ENCODE results near the gene NCOR2. TPM values are rescaled to one million over a fixed set of nuclear protein-coding genes. Genes with fewer than 3 reads are reported as not detected.

NCOR2 gene
- total RNA-seq, 1 experiment from 2014 or later, result 325 TPM

- H3K36me3 Mint-ChIP-seq (ENCODE audit: insufficient read depth, unreplicated experiment), result no peaks in the 10 kb centered on the region
Observed at GRCh38 chr12:124603100-124603541, 35.7 kb upstream of the NCOR2 start.

GRCh38 chr12:124601706-124602105 lies 34.3 kb upstream of the NCOR2 start:
- intact Hi-C loops (cut with micrococcal nuclease; ENCODE audit: unreplicated experiment), result no loop called here
- Mint-ChIP-seq H3K4me1 (ENCODE audit: low read depth, unreplicated experiment) (peaks cover 54% of the 10 kb centered on the region), H3K4me3 (ENCODE audit: low read depth, unreplicated experiment) (no peak overlapping the region)

More at GRCh38 chr12:124603100-124603541, 35.7 kb upstream of the NCOR2 start:
- intact Hi-C loops (cut with micrococcal nuclease; ENCODE audit: unreplicated experiment), result no loop called here
- H3K4me1 Mint-ChIP-seq (ENCODE audit: low read depth, unreplicated experiment), result peaks cover 66% of the 10 kb centered on the region
- H3K27me3 Mint-ChIP-seq (ENCODE audit: unreplicated experiment), result no peaks in the 10 kb centered on the region
- no peak for TF ChIP-seq CTCF (IDR thresholded peaks at IDR 0.05; ENCODE audit: unreplicated experiment)
- H3K9me3 Mint-ChIP-seq (ENCODE audit: low read depth, unreplicated experiment), result no peaks in the 10 kb centered on the region
- no peak overlapping the region for H3K4me3 Mint-ChIP-seq (ENCODE audit: low read depth, unreplicated experiment)
- CTCF ChIA-PET, result no interaction called here
- no peak overlapping the region for H3K27ac Mint-ChIP-seq (ENCODE audit: unreplicated experiment)
- no peak for DNase-seq
- no TSS peak for BruUV-seq (replicated peaks)

GRCh38 chr12:124599074-124599999 lies 31.9 kb upstream of the NCOR2 start:
- DNase-seq, result peak; percentile 44
- Mint-ChIP-seq H3K27ac (ENCODE audit: unreplicated experiment) (peak overlapping the region; percentile 44), H3K36me3 (ENCODE audit: insufficient read depth, unreplicated experiment) (no peaks in the 10 kb centered on the region), H3K4me1 (ENCODE audit: low read depth, unreplicated experiment) (peaks cover 31% of the 10 kb centered on the region), H3K9me3 (ENCODE audit: low read depth, unreplicated experiment) (no peaks in the 10 kb centered on the region), H3K4me3 (ENCODE audit: low read depth, unreplicated experiment) (no peak overlapping the region), H3K27me3 (ENCODE audit: unreplicated experiment) (no peaks in the 10 kb centered on the region)
- TF ChIP-seq CTCF (IDR thresholded peaks at IDR 0.05; ENCODE audit: unreplicated experiment), result no peak
- intact Hi-C loops (cut with micrococcal nuclease; ENCODE audit: unreplicated experiment), result no loop called here
- BruUV-seq (replicated peaks), result no TSS peak
- CTCF ChIA-PET, result interaction anchor here (0.6 kb wide), 1 partner anchor 238 kb away, joined by 7 read pairs; no protein-coding TSS in a partner anchor

More at GRCh38 chr12:124601706-124602105, 34.3 kb upstream of the NCOR2 start:
- Mint-ChIP-seq H3K9me3 (ENCODE audit: low read depth, unreplicated experiment) (no peaks in the 10 kb centered on the region), H3K36me3 (ENCODE audit: insufficient read depth, unreplicated experiment) (no peaks in the 10 kb centered on the region), H3K27ac (ENCODE audit: unreplicated experiment) (no peak overlapping the region), H3K27me3 (ENCODE audit: unreplicated experiment) (no peaks in the 10 kb centered on the region)
- no peak for TF ChIP-seq CTCF (IDR thresholded peaks at IDR 0.05; ENCODE audit: unreplicated experiment)
- CTCF ChIA-PET, result interaction anchor here (0.7 kb wide), 2 partner anchors 128 to 211 kb away, joined by 3 to 4 read pairs; no protein-coding TSS in a partner anchor
- no peak for DNase-seq
- BruUV-seq (replicated peaks), result no TSS peak

- no peak for DNase-seq
- H3K27ac Mint-ChIP-seq (ENCODE audit: unreplicated experiment), result no peak overlapping the region
- CTCF ChIA-PET, result no interaction called here
- no peak for TF ChIP-seq CTCF (IDR thresholded peaks at IDR 0.05; ENCODE audit: unreplicated experiment)
- no peak overlapping the region for H3K4me3 Mint-ChIP-seq (ENCODE audit: low read depth, unreplicated experiment)
- no peaks in the 10 kb centered on the region for H3K9me3 Mint-ChIP-seq (ENCODE audit: low read depth, unreplicated experiment)
- intact Hi-C loops (cut with micrococcal nuclease; ENCODE audit: unreplicated experiment), result no loop called here
- no peaks in the 10 kb centered on the region for H3K27me3 Mint-ChIP-seq (ENCODE audit: unreplicated experiment)
- H3K4me1 Mint-ChIP-seq (ENCODE audit: low read depth, unreplicated experiment), result peaks cover 23% of the 10 kb centered on the region
- H3K36me3 Mint-ChIP-seq (ENCODE audit: insufficient read depth, unreplicated experiment), result no peaks in the 10 kb centered on the region
- BruUV-seq (replicated peaks), result no TSS peak
Observed at GRCh38 chr12:124597041-124597440, 29.6 kb upstream of the NCOR2 start.

All from Calu3 (cell line).